Measurements from ENCODE around the gene TMEM9.

DNA sequence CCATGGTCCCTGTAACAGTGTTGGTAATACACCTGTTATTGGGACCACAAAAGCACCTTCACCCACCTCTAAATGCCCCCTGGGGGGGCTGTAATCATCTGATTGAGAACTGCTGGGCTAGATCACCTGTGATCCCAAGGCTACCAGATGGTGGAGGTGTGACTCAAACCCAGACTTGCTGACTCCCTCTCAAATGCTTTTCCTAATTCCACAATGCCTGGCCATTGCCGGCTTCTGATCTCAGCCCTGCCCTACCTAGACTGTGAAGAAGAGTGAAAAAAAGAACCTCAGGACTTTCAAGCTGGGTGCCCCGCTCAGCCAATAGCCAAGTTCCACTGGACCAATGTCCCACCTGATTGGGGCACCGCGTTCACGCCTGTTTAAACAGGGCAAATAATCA is 9.6 kb downstream of the TMEM9 start:
- TF ChIP-seq CTCF (tag by site-specific recombination; IDR thresholded peaks at IDR 0.05) (no peak), PBX3 (CRISPR knock-in tag; IDR thresholded peaks at IDR 0.05) (no peak), YY1 (tag by site-specific recombination; IDR thresholded peaks at IDR 0.05) (no peak), SETDB1 (IDR thresholded peaks at IDR 0.05; ENCODE audit: insufficient read length, low read length) (no peak), ZNF2 (tag by site-specific recombination; IDR thresholded peaks at IDR 0.05) (no peak)

All from HEK293 (cell line).